K562 (cell line): ENCODE measurements around the gene MDP1. TPM values are rescaled to one million over a fixed set of nuclear protein-coding genes. Genes with fewer than 3 reads are reported as not detected.

ENCODE experiments used
- ATAC-seq: fragments of 200-7000 bp; cut with Tn5 transposase; 3 replicates; pipeline ENCODE4 v1.9.1; 2020; ENCODE audit warnings: moderate library complexity
- BruUV-seq: library from RNA; stranded (reverse); fragments of 400-500 nt; replicated peaks from 2 replicates; lab custom pipeline; 2021; lab: Mats Ljungman, UMichigan
- CTCF ChIA-PET: fragments of 300-600 bp; formaldehyde crosslinking; extraction: SDS; loops from one replicate; lab custom pipeline; 2021; ENCODE audit warnings: low intra/inter-chr PET ratio; lab: Yijun Ruan, JAX
- POLR2A ChIA-PET: fragments of 300-600, 350-650 bp; sonication (Branson Sonifier 250); formaldehyde crosslinking; extraction: SDS; loops from one replicate; lab custom pipeline; 2021; ENCODE audit warnings: antibody characterized with exemption, inconsistent platforms; lab: Yijun Ruan, JAX
- DNase-seq, 4 experiments: peaks; one replicate each; pipeline versions ENCODE4 v3.0.0 to v3.0.0-alpha.2; 2011 to 2018; ENCODE audit warnings: low spot score in 3 of 4, mixed read lengths in 3 of 4; ENCODE audit errors: extremely low read depth in 1 of 4
- FAIRE-seq: peaks from 2 replicates; lab custom pipeline; 2011; peaks lifted over from hg19 to GRCh38; lab: Jason Lieb, UNC
- H2AFZ ChIP-seq: 2 replicates; pipeline ENCODE4 v1.6.0; 2011; ENCODE audit warnings: low read depth, low read length, control low read depth, inconsistent platforms
- H3K27ac ChIP-seq: fragments of 200-600 bp; 3 replicates; pipeline ENCODE4 v1.8.0; 2011; ENCODE audit warnings: low read depth, mild to moderate bottlenecking, control low read depth, inconsistent platforms, low read length, moderate library complexity, mixed read lengths; ENCODE audit errors: extremely low read depth
- H3K27me3 ChIP-seq, 2 experiments: fragments of 300-600 bp in 1 of 2; 2 replicates in 1 of 2; 3 replicates in 1 of 2; pipeline versions ENCODE4 v1.6.0 to v1.8.0; 2011; ENCODE audit warnings: inconsistent platforms in 2 of 2, low read length in 2 of 2, mild to moderate bottlenecking in 1 of 2, mixed read lengths in 1 of 2, moderate library complexity in 1 of 2; ENCODE audit not compliant: control insufficient read depth in 2 of 2, insufficient read depth in 2 of 2
- H3K36me3 ChIP-seq: fragments of 300-600 bp; 3 replicates; pipeline ENCODE4 v1.8.0; 2011; ENCODE audit warnings: mild to moderate bottlenecking, low read length, inconsistent platforms; ENCODE audit not compliant: control insufficient read depth, insufficient read depth
- H3K4me1 ChIP-seq, 2 experiments: fragments of 200-600 bp in 1 of 2; replicated peaks in 1 of 2; 2 replicates in 1 of 2; 3 replicates in 1 of 2; pipeline versions ENCODE4 v1.5.1 to v1.8.0; 2011; ENCODE audit warnings: inconsistent platforms in 2 of 2, low read length in 2 of 2, mild to moderate bottlenecking in 1 of 2, mixed read lengths in 1 of 2, moderate library complexity in 1 of 2; ENCODE audit not compliant: control insufficient read depth in 2 of 2, insufficient read depth in 2 of 2
- H3K4me2 ChIP-seq: 2 replicates; pipeline ENCODE4 v1.6.1; 2011; ENCODE audit warnings: low read length, control low read depth, inconsistent platforms, mixed read lengths; ENCODE audit not compliant: insufficient read depth
- H3K4me3 ChIP-seq: fragments of 200-600 bp; sonication (generic), shearing (Covaris generic); 2 replicates; pipeline ENCODE4 v1.5.1; 2016; ENCODE audit warnings: control low read depth, inconsistent platforms
- H3K79me2 ChIP-seq: fragments of 200-600 bp; 3 replicates; pipeline ENCODE4 v1.8.0; 2011; ENCODE audit warnings: low read length, inconsistent platforms; ENCODE audit not compliant: control insufficient read depth, insufficient read depth
- H3K9ac ChIP-seq, 2 experiments: 2 replicates each; pipeline versions ENCODE4 v1.6.0 to v1.6.1; 2011; ENCODE audit warnings: low read depth in 2 of 2, low read length in 2 of 2, control low read depth in 1 of 2, inconsistent platforms in 1 of 2, mild to moderate bottlenecking in 1 of 2, mixed read lengths in 1 of 2; ENCODE audit not compliant: insufficient read depth in 1 of 2
- H3K9me1 ChIP-seq: one replicate; pipeline ENCODE4 v1.6.0; 2011; ENCODE audit warnings: inconsistent platforms, mild to moderate bottlenecking, low read length, moderate library complexity; ENCODE audit not compliant: control insufficient read depth, insufficient read depth
- H3K9me3 ChIP-seq: replicated peaks from 2 replicates; pipeline ENCODE4 v1.5.1; 2011; ENCODE audit warnings: low read depth, low read length, inconsistent platforms; ENCODE audit not compliant: control insufficient read depth, insufficient read depth
- H4K20me1 ChIP-seq: replicated peaks from 2 replicates; pipeline ENCODE4 v1.6.1; 2011; ENCODE audit warnings: low read length, inconsistent platforms, mixed read lengths; ENCODE audit not compliant: control insufficient read depth, insufficient read depth
- ATF7 ChIP-seq: fragments of 450-650 bp; IDR thresholded peaks from 2 replicates; pipeline ENCODE4 v1.7.1; 2014; ENCODE audit warnings: mild to moderate bottlenecking, moderate library complexity
- CXXC5 ChIP-seq: fragments of 250-450 bp; sonication (Bioruptor Pico); IDR thresholded peaks from 2 replicates; pipeline ENCODE4 v1.8.0; 2022; ENCODE audit warnings: inconsistent platforms, mild to moderate bottlenecking, moderate library complexity
- YBX1 ChIP-seq: fragments of 450-650 bp; IDR thresholded peaks from 2 replicates; pipeline ENCODE4 v1.7.1; 2016; ENCODE audit warnings: mild to moderate bottlenecking
- ZNF551 ChIP-seq: fragments of 250-450 bp; sonication (Bioruptor Pico); IDR thresholded peaks from 2 replicates; pipeline ENCODE4 v1.5.0; 2021; ENCODE audit warnings: mild to moderate bottlenecking, moderate library complexity
- WGBS: fragments of 100-300 bp; shearing (Covaris generic); methylation state at CpG from one replicate; pipeline ENCODE4 v1.1.6; 2016; ENCODE audit warnings: low coverage, mixed read lengths; ENCODE audit not compliant: insufficient coverage; ENCODE audit errors: missing lambda C conversion rate; 5-methylcytosine and 5-hydroxymethylcytosine counted together
- in situ Hi-C: fragments of 300-500 bp; cut with MboI; formaldehyde crosslinking; loops from 4 replicates; pipeline ENCODE4 v1.15.0; 2018; ENCODE audit warnings: inconsistent platforms, mixed read lengths
- intact Hi-C: fragments of 100-400 bp; cut with micrococcal nuclease; formaldehyde crosslinking; loops from 2 replicates; pipeline ENCODE4 v1.14.2; 2022
- polyA plus RNA-seq, 8 experiments: library from polyadenylated mRNA; depleted of rRNA in 4 of 8; stranded (reverse) in 5 of 8; unstranded in 3 of 8; fragments of >200 nt; fragmentation: Nextera tagmentation in 2 of 8; fragmentation: Illumina TruSeq in 1 of 8; extraction: Ambion mirVana in 2 of 8; extraction: Trizol in 1 of 8; gene quantifications; 2 replicates each; pipeline versions ENCODE4 v1.2.1 to v1.2.3, GENCODE V29; 2011 to 2014; ENCODE audit warnings: inconsistent platforms in 1 of 8, missing spikeins in 1 of 8
- total RNA-seq, 7 experiments: library from RNA; depleted of rRNA in 6 of 7; stranded (reverse); fragments of >200 nt in 6 of 7; fragmentation: Illumina TruSeq in 2 of 7; extraction: Trizol in 2 of 7; gene quantifications; 2 replicates each; pipeline versions ENCODE4 v1.2.1 to v1.2.3, GENCODE V29; 2011 to 2021; ENCODE audit warnings: low replicate concordance in 1 of 7
- TF ChIP-seq, protein P1 (sequence below), 2 experiments: IDR thresholded peaks; 2 replicates each; pipeline ENCODE4 v1.6.1; 2011; ENCODE audit warnings: borderline replicate concordance in 1 of 2, control low read depth in 1 of 2, low read depth in 1 of 2, low read length in 1 of 2, mild to moderate bottlenecking in 1 of 2, mixed read lengths in 1 of 2, moderate library complexity in 1 of 2; ENCODE audit not compliant: insufficient read depth in 1 of 2, insufficient read length in 1 of 2, poor library complexity in 1 of 2, severe bottlenecking in 1 of 2; ENCODE audit errors: extremely low read depth in 1 of 2
- TF ChIP-seq, protein P2 (sequence below): sonication (generic); formaldehyde crosslinking; IDR thresholded peaks from 2 replicates; pipeline ENCODE4 v1.8.0; 2022; ENCODE audit warnings: mild to moderate bottlenecking, missing genetic modification reagents
- TF ChIP-seq, protein P3 (sequence below): fragments of 250-450 bp; sonication (Bioruptor Pico); IDR thresholded peaks from 2 replicates; pipeline ENCODE4 v1.4.0; 2020
- TF ChIP-seq, protein P4 (sequence below), 2 experiments: fragments of 450-650 bp in 1 of 2; IDR thresholded peaks; 2 replicates each; pipeline ENCODE4 v1.6.1; 2011 to 2017; ENCODE audit warnings: low read depth in 2 of 2, antibody characterized with exemption in 1 of 2, borderline replicate concordance in 1 of 2, low read length in 1 of 2, mild to moderate bottlenecking in 1 of 2, mixed read lengths in 1 of 2; ENCODE audit not compliant: control insufficient read depth in 1 of 2
- TF ChIP-seq, protein P5 (sequence below): sonication (generic); IDR thresholded peaks from 2 replicates; pipeline ENCODE4 v1.6.1; 2016
- TF ChIP-seq, protein P6 (sequence below), 3 experiments: fragments of 200-800 bp in 1 of 3; sonication (Bioruptor generic) in 1 of 3; sonication (generic) in 1 of 3; formaldehyde crosslinking in 1 of 3; IDR thresholded peaks; 2 replicates each; pipeline versions ENCODE4 v1.6.1 to v1.8.0; 2016 to 2022; ENCODE audit warnings: mild to moderate bottlenecking in 2 of 3, missing compliant biosample characterization in 2 of 3, missing genetic modification characterization in 2 of 3, missing genetic modification reagents in 1 of 3

Gene MDP1
- total and polyA plus RNA-seq, 9 of the 15 experiments (the other 6 are each of a cell fraction or from before 2014, with no cell fraction given): 2.7 to 29.6 (median 11.0) TPM

DNA sequence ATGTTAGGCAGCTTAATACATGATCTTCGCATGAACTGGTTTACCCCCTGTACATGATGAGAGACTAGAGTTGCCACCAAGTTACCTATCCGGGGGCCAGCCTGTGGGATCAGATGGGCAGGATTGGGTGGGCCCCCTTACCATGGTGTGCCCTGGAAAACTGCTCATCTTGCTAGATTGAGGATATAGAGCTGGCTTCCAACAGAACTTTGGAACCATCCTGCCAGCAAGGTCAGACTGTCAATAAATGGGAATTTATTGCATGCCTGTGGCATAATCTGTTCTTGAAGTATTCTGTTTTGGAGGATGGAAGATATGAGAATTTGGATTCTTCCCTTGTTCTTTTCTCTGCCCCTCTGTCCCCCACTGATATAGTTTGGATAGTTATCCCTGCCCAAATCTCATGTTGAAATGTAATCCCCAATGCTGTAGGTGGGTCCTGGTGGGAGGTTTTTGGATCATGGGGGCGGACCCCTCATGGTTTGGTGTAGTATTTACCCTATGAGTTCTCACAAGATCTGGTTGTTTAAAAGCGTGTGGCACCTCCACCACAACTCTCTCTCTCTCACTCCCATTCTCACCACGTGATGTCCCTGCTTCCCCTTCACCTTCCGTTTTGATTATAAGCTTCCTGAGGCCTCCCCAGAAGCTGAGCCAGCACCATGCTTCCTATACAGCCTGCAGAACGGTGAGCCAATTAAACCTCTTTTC, 16.9 kb downstream of the MDP1 start:
- H3K9ac ChIP-seq: no peak overlapping the region
- peaks cover 6 to 13% of the 10 kb centered on the region in 2 experiments; a peak in 3 of 5 replicates for H3K4me1 ChIP-seq
- ChIA-PET CTCF (no interaction called here), POLR2A (interaction anchor here (0.6 to 0.9 kb wide), 2 partner anchors 10 to 29 kb away, joined by 3 to 4 read pairs; no protein-coding TSS in a partner anchor)
- intact Hi-C loops: no loop called here
- DNase-seq (no peak), ATAC-seq (no peak), FAIRE-seq (no peak)
- no peak overlapping the region for H2AFZ ChIP-seq
- no peak overlapping the region for H3K4me2 ChIP-seq
- in situ Hi-C loops: no loop called here
- peaks cover 44% of the 10 kb centered on the region for H3K79me2 ChIP-seq
- H3K9me3 ChIP-seq: 0 out of 2 replicates have a peak, but pooled peaks cover 2% of the 10 kb centered on the region
- no peak overlapping the region for H3K4me3 ChIP-seq
- H3K27ac ChIP-seq: no peak overlapping the region
- H3K36me3 ChIP-seq: peaks cover 15% of the 10 kb centered on the region; the same call in 2 of the 3 replicates
- H3K9me1 ChIP-seq: no peaks in the 10 kb centered on the region
- H4K20me1 ChIP-seq: no peaks in the 10 kb centered on the region
- no peaks in the 10 kb centered on the region for H3K27me3 ChIP-seq
- whole genome bisulfite sequencing: 82% methylated on average over 4 of the region's 7 CpGs
- BruUV-seq: no TSS peak
- TF ChIP-seq CXXC5 (CRISPR knock-in tag) (no peak), ZNF551 (CRISPR knock-in tag) (no peak), ATF7 (no peak), YBX1 (no peak)
- TF ChIP-seq, protein P1, sequence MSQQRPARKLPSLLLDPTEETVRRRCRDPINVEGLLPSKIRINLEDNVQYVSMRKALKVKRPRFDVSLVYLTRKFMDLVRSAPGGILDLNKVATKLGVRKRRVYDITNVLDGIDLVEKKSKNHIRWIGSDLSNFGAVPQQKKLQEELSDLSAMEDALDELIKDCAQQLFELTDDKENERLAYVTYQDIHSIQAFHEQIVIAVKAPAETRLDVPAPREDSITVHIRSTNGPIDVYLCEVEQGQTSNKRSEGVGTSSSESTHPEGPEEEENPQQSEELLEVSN (IDR thresholded peaks at IDR 0.05; ENCODE audit: borderline replicate concordance in 1 of 2, extremely low read depth in 1 of 2, insufficient read depth in 1 of 2, insufficient read length in 1 of 2, low read depth in 1 of 2, low read length in 1 of 2, poor library complexity in 1 of 2, severe bottlenecking in 1 of 2): no peak
- TF ChIP-seq, protein P2, sequence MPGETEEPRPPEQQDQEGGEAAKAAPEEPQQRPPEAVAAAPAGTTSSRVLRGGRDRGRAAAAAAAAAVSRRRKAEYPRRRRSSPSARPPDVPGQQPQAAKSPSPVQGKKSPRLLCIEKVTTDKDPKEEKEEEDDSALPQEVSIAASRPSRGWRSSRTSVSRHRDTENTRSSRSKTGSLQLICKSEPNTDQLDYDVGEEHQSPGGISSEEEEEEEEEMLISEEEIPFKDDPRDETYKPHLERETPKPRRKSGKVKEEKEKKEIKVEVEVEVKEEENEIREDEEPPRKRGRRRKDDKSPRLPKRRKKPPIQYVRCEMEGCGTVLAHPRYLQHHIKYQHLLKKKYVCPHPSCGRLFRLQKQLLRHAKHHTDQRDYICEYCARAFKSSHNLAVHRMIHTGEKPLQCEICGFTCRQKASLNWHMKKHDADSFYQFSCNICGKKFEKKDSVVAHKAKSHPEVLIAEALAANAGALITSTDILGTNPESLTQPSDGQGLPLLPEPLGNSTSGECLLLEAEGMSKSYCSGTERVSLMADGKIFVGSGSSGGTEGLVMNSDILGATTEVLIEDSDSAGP (CRISPR knock-in tag): no peak
- TF ChIP-seq, protein P3, sequence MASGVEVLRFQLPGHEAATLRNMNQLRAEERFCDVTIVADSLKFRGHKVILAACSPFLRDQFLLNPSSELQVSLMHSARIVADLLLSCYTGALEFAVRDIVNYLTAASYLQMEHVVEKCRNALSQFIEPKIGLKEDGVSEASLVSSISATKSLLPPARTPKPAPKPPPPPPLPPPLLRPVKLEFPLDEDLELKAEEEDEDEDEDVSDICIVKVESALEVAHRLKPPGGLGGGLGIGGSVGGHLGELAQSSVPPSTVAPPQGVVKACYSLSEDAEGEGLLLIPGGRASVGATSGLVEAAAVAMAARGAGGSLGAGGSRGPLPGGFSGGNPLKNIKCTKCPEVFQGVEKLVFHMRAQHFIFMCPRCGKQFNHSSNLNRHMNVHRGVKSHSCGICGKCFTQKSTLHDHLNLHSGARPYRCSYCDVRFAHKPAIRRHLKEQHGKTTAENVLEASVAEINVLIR (CRISPR knock-in tag): no peak
- TF ChIP-seq, protein P4, sequence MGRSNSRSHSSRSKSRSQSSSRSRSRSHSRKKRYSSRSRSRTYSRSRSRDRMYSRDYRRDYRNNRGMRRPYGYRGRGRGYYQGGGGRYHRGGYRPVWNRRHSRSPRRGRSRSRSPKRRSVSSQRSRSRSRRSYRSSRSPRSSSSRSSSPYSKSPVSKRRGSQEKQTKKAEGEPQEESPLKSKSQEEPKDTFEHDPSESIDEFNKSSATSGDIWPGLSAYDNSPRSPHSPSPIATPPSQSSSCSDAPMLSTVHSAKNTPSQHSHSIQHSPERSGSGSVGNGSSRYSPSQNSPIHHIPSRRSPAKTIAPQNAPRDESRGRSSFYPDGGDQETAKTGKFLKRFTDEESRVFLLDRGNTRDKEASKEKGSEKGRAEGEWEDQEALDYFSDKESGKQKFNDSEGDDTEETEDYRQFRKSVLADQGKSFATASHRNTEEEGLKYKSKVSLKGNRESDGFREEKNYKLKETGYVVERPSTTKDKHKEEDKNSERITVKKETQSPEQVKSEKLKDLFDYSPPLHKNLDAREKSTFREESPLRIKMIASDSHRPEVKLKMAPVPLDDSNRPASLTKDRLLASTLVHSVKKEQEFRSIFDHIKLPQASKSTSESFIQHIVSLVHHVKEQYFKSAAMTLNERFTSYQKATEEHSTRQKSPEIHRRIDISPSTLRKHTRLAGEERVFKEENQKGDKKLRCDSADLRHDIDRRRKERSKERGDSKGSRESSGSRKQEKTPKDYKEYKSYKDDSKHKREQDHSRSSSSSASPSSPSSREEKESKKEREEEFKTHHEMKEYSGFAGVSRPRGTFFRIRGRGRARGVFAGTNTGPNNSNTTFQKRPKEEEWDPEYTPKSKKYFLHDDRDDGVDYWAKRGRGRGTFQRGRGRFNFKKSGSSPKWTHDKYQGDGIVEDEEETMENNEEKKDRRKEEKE (IDR thresholded peaks at IDR 0.05; ENCODE audit: borderline replicate concordance in 1 of 2, control insufficient read depth in 1 of 2, low read depth in 2 of 2, low read length in 1 of 2): no peak
- TF ChIP-seq, protein P5, sequence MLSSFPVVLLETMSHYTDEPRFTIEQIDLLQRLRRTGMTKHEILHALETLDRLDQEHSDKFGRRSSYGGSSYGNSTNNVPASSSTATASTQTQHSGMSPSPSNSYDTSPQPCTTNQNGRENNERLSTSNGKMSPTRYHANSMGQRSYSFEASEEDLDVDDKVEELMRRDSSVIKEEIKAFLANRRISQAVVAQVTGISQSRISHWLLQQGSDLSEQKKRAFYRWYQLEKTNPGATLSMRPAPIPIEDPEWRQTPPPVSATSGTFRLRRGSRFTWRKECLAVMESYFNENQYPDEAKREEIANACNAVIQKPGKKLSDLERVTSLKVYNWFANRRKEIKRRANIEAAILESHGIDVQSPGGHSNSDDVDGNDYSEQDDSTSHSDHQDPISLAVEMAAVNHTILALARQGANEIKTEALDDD: no peak
- TF ChIP-seq, protein P6, sequence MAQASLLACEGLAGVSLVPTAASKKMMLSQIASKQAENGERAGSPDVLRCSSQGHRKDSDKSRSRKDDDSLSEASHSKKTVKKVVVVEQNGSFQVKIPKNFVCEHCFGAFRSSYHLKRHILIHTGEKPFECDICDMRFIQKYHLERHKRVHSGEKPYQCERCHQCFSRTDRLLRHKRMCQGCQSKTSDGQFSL (CRISPR knock-in tag; IDR thresholded peaks at IDR 0.05): no peak
- TF ChIP-seq, protein P6 (tag; IDR thresholded peaks at IDR 0.05): no peak
